Bronchial epithelial cell (primary cell): ENCODE results near the gene CFAP46. TPM values are rescaled to one million over a fixed set of nuclear protein-coding genes. Genes with fewer than 3 reads are reported as not detected.
A peak's percentile ranks its signal among the peaks of the same experiment; 100 is the strongest.

Experiments used
- DNase-seq: peaks from one replicate; pipeline ENCODE4 v3.0.0-alpha.2; 2010; ENCODE audit warnings: low read depth
- FAIRE-seq: peaks from 2 replicates; lab custom pipeline; 2011; peaks lifted over from hg19 to GRCh38; lab: Jason Lieb, UNC
- H3K27me3 ChIP-seq: 2 replicates; pipeline ENCODE4 v1.5.1; 2011; ENCODE audit warnings: low read length; ENCODE audit not compliant: control insufficient read depth, insufficient read depth
- H3K36me3 ChIP-seq: 2 replicates; pipeline ENCODE4 v1.5.1; 2011; ENCODE audit warnings: low read length; ENCODE audit not compliant: control insufficient read depth, insufficient read depth
- H3K4me3 ChIP-seq: 2 replicates; pipeline ENCODE4 v1.5.1; 2011; ENCODE audit warnings: mild to moderate bottlenecking, low read depth, low read length, control low read depth
- CTCF ChIP-seq: IDR thresholded peaks from 2 replicates; pipeline ENCODE4 v1.5.1; 2011; ENCODE audit warnings: mild to moderate bottlenecking, moderate library complexity, low read length, control low read depth, inconsistent platforms; ENCODE audit not compliant: insufficient read depth, severe bottlenecking
- total RNA-seq: library from RNA; depleted of rRNA; stranded (reverse); fragments of >200 nt; gene quantifications from 2 replicates; pipeline ENCODE4 v1.2.1, GENCODE V29; 2014

CFAP46 gene
- total RNA-seq, 1 donor from 2014 or later = 0.26 TPM

DNA sequence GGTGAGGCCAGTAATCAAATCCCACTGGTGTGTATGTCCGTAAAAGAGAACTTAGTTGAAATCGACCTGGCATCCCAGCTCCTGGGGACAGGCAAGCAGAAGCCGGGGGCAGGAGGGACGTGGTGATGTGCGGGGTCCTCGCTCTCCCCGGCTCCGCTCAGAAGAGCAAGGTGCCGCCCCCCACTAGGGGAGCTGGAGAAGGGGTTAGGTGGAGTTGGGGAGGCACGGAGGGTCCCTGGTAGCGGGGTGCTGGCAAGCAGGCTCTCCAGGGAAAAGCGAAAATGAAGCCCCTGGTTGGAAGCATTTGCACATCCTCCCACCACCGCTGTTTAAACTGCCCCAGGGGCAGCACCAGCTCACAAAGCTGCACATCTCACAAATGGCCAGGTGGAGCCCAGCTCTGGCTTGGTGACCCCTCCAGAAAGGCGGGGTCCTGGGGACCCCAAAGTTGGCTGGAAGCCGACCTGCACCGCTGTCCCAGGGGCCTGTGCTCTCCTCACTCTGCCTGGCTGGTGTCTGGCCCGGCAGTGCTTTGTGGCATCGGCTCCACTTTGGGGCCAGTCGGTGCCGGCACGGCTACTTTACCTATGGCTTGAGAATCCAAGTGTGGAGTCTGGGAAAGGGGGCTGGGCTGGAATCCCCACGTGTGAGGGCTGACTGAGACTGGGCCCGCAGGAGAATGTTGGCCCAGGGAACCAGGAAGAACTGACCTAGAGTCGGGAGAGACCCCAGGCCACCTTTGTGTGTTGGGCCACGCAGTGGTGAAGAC lies 2.9 kb upstream of the CFAP46 start:
- TF ChIP-seq CTCF = no peak
- H3K36me3 ChIP-seq = no peaks in the 10 kb centered on the region
- no peaks in the 10 kb centered on the region for H3K27me3 ChIP-seq
- FAIRE-seq = no peak
- DNase-seq = no peak
- H3K4me3 ChIP-seq = no peak overlapping the region

GRCh38 chr10:132944510-132944909 lies 2.1 kb upstream of the CFAP46 start:
- no peak for TF ChIP-seq CTCF
- DNase-seq (no peak), FAIRE-seq (no peak)
- H3K36me3 ChIP-seq = no peaks in the 10 kb centered on the region
- H3K27me3 ChIP-seq = no peaks in the 10 kb centered on the region
- no peak overlapping the region for H3K4me3 ChIP-seq

- Histone ChIP-seq H3K36me3 (no peaks in the 10 kb centered on the region), H3K4me3 (no peak overlapping the region), H3K27me3 (no peaks in the 10 kb centered on the region)
- FAIRE-seq = no peak
- TF ChIP-seq CTCF = no peak
- DNase-seq = no peak
Measured at GRCh38 chr10:132943791-132944404, 1.5 kb upstream of the CFAP46 start.

DNA sequence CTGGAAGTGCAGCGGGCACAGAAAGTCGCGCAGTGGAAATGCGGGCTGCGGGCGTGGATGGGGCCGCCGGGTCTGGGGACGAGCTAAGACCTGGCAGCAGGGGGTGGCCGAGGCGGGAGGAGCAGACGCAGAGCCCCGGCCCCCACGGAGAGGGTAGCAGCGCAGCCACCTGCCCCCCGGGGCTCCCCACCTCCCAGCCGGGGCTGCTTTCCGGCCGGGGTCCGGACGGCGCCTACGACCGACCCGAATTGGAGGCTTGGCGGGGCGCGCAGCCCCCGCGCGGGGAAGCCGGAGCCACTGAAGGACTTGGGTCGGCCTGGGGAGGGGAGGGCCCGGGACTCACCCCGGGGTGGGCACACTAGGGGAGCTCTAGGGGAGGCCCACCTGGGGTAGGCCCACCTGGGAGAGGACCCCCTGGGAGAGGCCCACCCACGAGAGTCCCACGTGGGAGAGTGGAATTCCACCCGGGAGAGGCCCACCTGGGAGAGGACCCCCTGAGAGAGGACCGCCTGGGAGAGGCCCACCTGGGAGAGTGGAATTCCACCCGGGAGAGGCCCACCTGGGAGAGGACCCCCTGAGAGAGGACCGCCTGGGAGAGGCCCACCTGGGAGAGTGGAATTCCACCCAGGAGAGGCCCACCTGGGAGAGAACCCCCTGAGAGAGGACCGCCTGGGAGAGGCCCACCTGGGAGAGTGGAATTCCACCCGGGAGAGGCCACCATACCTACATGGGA lies 854 bp upstream of the CFAP46 start:
- H3K4me3 ChIP-seq = peak overlapping the region; percentile 41
- H3K27me3 ChIP-seq = no peaks in the 10 kb centered on the region
- H3K36me3 ChIP-seq = no peaks in the 10 kb centered on the region
- DNase-seq = no peak
- no peak for TF ChIP-seq CTCF
- FAIRE-seq = no peak

- FAIRE-seq = no peak
- no peak for TF ChIP-seq CTCF
- no peak for DNase-seq
- Histone ChIP-seq H3K36me3 (no peaks in the 10 kb centered on the region), H3K27me3 (no peaks in the 10 kb centered on the region), H3K4me3 (no peak overlapping the region)
Measured at GRCh38 chr10:132941640-132942051, 724 bp downstream of the CFAP46 start.
